Right lobe of liver (tissue), 4 donors: ENCODE data around the gene HIC1.

Experiments
- POLR2A ChIP-seq: fragments of 450-650 bp; IDR thresholded peaks from one replicate; pipeline ENCODE4 v1.6.1; 2017; ENCODE audit warnings: antibody characterized with exemption, mild to moderate bottlenecking
- TF ChIP-seq, protein P1 (sequence below), 4 donors: fragments of 200-600 bp in 3 of 4; fragments of 450-650 bp in 1 of 4; IDR thresholded peaks; one replicate each; pipeline versions ENCODE4 v1.5.1 to v1.8.0; 2016 to 2022; ENCODE audit warnings: antibody characterized with exemption in 4 of 4, mild to moderate bottlenecking in 2 of 4
- donor health status: DM: no; HTN: no; CAD: no.
- donor health status: DM: no; HTN: no; CAD: no.
- donor health status: DM: no; HTN: yes; CAD: no.

DNA sequence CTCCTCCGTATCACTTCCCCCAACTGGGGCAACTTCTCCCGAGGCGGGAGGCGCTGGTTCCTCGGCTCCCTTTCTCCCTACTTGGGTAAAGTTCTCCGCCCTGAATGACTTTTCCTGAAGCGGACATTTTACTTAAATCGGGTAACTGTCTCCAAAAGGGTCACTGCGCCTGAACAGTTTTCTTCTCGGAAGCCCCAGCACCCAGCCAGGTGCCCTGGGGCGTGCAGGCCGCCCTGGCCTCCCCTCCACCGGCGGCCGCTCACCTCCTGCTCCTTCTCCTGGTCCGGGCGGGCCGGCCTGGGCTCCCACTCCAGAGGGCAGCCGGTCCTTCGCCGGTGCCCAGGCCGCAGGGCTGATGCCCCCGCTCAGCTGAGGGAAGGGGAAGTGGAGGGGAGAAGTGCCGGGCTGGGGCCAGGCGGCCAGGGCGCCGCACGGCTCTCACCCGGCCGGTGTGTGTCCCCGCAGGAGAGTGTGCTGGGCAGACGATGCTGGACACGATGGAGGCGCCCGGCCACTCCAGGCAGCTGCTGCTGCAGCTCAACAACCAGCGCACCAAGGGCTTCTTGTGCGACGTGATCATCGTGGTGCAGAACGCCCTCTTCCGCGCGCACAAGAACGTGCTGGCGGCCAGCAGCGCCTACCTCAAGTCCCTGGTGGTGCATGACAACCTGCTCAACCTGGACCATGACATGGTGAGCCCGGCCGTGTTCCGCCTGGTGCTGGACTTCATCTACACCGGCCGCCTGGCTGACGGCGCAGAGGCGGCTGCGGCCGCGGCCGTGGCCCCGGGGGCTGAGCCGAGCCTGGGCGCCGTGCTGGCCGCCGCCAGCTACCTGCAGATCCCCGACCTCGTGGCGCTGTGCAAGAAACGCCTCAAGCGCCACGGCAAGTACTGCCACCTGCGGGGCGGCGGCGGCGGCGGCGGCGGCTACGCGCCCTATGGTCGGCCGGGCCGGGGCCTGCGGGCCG lies 1.6 kb downstream of the HIC1 start:
- TF ChIP-seq, protein P1, sequence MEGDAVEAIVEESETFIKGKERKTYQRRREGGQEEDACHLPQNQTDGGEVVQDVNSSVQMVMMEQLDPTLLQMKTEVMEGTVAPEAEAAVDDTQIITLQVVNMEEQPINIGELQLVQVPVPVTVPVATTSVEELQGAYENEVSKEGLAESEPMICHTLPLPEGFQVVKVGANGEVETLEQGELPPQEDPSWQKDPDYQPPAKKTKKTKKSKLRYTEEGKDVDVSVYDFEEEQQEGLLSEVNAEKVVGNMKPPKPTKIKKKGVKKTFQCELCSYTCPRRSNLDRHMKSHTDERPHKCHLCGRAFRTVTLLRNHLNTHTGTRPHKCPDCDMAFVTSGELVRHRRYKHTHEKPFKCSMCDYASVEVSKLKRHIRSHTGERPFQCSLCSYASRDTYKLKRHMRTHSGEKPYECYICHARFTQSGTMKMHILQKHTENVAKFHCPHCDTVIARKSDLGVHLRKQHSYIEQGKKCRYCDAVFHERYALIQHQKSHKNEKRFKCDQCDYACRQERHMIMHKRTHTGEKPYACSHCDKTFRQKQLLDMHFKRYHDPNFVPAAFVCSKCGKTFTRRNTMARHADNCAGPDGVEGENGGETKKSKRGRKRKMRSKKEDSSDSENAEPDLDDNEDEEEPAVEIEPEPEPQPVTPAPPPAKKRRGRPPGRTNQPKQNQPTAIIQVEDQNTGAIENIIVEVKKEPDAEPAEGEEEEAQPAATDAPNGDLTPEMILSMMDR (IDR thresholded peaks at IDR 0.05), result peak in 3 of 4 donors; percentile 6 to 32 (median 26)
- no peak for TF ChIP-seq POLR2A
